Measurements from ENCODE around the gene CST9.

DNA sequence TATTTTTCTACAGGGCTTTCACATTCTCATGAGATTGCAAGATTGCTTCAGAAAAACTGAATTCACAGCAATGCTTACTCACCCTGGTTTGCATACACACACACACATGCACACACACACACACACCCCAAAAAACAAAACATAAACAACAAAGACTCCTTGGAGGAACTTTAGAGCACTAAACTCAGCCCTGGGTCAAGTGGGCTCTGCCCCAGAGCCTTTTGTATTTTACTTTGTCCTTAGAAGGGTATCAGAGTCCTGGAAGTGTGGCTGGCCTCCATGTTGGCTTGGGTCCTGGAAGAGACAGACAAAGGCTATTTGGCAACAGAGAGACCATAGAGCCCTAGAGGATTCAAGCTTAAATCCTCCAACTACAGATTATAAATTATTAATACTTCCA, 8.0 kb upstream of the CST9 start:
- TF ChIP-seq ZFX (IDR thresholded peaks at IDR 0.05) (no peak), POLR2AphosphoS5 (IDR thresholded peaks at IDR 0.05; ENCODE audit: low read depth, low read length) (no peak), POLR2A (IDR thresholded peaks at IDR 0.05; ENCODE audit: borderline replicate concordance, extremely low read depth, insufficient read depth, insufficient read length) (no peak), SRF (IDR thresholded peaks at IDR 0.05; ENCODE audit: low read depth) (no peak)
- TF ChIP-seq, protein P1, sequence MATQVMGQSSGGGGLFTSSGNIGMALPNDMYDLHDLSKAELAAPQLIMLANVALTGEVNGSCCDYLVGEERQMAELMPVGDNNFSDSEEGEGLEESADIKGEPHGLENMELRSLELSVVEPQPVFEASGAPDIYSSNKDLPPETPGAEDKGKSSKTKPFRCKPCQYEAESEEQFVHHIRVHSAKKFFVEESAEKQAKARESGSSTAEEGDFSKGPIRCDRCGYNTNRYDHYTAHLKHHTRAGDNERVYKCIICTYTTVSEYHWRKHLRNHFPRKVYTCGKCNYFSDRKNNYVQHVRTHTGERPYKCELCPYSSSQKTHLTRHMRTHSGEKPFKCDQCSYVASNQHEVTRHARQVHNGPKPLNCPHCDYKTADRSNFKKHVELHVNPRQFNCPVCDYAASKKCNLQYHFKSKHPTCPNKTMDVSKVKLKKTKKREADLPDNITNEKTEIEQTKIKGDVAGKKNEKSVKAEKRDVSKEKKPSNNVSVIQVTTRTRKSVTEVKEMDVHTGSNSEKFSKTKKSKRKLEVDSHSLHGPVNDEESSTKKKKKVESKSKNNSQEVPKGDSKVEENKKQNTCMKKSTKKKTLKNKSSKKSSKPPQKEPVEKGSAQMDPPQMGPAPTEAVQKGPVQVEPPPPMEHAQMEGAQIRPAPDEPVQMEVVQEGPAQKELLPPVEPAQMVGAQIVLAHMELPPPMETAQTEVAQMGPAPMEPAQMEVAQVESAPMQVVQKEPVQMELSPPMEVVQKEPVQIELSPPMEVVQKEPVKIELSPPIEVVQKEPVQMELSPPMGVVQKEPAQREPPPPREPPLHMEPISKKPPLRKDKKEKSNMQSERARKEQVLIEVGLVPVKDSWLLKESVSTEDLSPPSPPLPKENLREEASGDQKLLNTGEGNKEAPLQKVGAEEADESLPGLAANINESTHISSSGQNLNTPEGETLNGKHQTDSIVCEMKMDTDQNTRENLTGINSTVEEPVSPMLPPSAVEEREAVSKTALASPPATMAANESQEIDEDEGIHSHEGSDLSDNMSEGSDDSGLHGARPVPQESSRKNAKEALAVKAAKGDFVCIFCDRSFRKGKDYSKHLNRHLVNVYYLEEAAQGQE (IDR thresholded peaks at IDR 0.05; ENCODE audit: low read depth), result no peak
- TF ChIP-seq, protein P2, sequence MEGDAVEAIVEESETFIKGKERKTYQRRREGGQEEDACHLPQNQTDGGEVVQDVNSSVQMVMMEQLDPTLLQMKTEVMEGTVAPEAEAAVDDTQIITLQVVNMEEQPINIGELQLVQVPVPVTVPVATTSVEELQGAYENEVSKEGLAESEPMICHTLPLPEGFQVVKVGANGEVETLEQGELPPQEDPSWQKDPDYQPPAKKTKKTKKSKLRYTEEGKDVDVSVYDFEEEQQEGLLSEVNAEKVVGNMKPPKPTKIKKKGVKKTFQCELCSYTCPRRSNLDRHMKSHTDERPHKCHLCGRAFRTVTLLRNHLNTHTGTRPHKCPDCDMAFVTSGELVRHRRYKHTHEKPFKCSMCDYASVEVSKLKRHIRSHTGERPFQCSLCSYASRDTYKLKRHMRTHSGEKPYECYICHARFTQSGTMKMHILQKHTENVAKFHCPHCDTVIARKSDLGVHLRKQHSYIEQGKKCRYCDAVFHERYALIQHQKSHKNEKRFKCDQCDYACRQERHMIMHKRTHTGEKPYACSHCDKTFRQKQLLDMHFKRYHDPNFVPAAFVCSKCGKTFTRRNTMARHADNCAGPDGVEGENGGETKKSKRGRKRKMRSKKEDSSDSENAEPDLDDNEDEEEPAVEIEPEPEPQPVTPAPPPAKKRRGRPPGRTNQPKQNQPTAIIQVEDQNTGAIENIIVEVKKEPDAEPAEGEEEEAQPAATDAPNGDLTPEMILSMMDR (IDR thresholded peaks at IDR 0.05 in 2 of 3, conservative IDR thresholded peaks at IDR 0.05 in 1 of 3; ENCODE audit: borderline replicate concordance in 1 of 3, insufficient read depth in 1 of 3, low read depth in 2 of 3, low read length in 2 of 3), result no peak

All from HCT116 (cell line).